Tibial nerve (tissue), 4 donors: ENCODE measurements around the gene PTPRJ. TPM values are rescaled to one million over a fixed set of nuclear protein-coding genes. Genes with fewer than 3 reads are reported as not detected.

Experiments
- DNase-seq, 2 donors: peaks; one replicate each; pipeline ENCODE4 v3.0.0-alpha.2; 2019; ENCODE audit warnings: low spot score in 2 of 2
- H3K27ac ChIP-seq, 4 donors: fragments of 200-600 bp; sonication (generic) in 3 of 4; one replicate each; pipeline ENCODE4 v1.5.1; 2017 to 2019; ENCODE audit warnings: mild to moderate bottlenecking in 1 of 4
- H3K27me3 ChIP-seq, 2 donors: fragments of 200-600 bp; sonication (generic) in 1 of 2; one replicate each; pipeline versions ENCODE4 v1.5.1 to v1.6.0; 2017 to 2019
- H3K36me3 ChIP-seq, 3 donors: fragments of 200-600 bp; sonication (generic); one replicate each; pipeline ENCODE4 v1.5.1; 2018 to 2019
- H3K4me1 ChIP-seq, 4 donors: fragments of 200-600 bp; sonication (generic) in 3 of 4; one replicate each; pipeline ENCODE4 v1.5.1; 2017 to 2019
- H3K4me3 ChIP-seq, 4 donors: fragments of 200-600 bp; sonication (generic) in 3 of 4; one replicate each; pipeline ENCODE4 v1.5.1; 2017 to 2019; ENCODE audit warnings: mild to moderate bottlenecking in 1 of 4, moderate library complexity in 1 of 4
- H3K9me3 ChIP-seq, 4 donors: fragments of 200-600 bp; sonication (generic) in 3 of 4; one replicate each; pipeline ENCODE4 v1.5.1; 2017 to 2019
- EP300 ChIP-seq, 2 donors: sonication (generic); formaldehyde crosslinking; IDR thresholded peaks; one replicate each; pipeline ENCODE4 v1.6.1; 2017; ENCODE audit warnings: antibody characterized with exemption in 2 of 2, mild to moderate bottlenecking in 1 of 2
- POLR2A ChIP-seq, 2 donors: fragments of 450-650 bp; IDR thresholded peaks; one replicate each; pipeline ENCODE4 v1.6.1; 2017; ENCODE audit warnings: antibody characterized with exemption in 2 of 2, mild to moderate bottlenecking in 2 of 2, moderate library complexity in 2 of 2
- WGBS, 2 donors: methylation state at CpG; one replicate each; pipeline ENCODE4 v1.1.5; 2018; 5-methylcytosine and 5-hydroxymethylcytosine counted together
- total RNA-seq, 4 donors: library from RNA; depleted of rRNA; stranded (reverse); fragments of >200 nt; gene quantifications; one replicate each; pipeline ENCODE4 v1.1.0, GENCODE V29; 2016
- TF ChIP-seq, protein P1 (sequence below), 5 experiments: fragments of 200-600 bp in 3 of 5; fragments of 450-650 bp in 2 of 5; sonication (generic) in 3 of 5; IDR thresholded peaks; one replicate each; pipeline ENCODE4 v1.5.1; 2016 to 2019; ENCODE audit warnings: antibody characterized with exemption in 5 of 5, mild to moderate bottlenecking in 3 of 5, moderate library complexity in 2 of 5

Gene PTPRJ
- total RNA-seq, 4 donors from 2014 or later, result 20.5 to 24.3 (median 22.3) TPM

DNA sequence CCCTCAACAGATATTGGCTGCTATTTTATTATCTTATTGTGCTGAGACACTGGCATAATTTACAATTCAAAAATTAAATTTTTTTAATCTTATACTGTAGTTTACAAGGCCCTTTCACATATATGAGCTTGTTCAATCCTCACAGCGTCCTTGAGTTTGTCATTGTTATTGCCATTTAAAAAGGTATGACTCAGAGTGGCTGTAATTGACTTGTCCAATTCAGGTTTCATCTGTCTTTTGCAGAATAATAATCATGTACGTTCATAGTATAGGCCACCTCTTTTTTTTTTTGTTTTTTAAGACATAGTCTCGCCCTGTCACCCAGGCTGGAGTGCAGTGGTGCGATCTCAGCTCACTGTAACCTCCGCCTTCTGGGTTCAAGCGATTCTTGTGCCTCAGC lies 11.5 kb downstream of the PTPRJ start:
- DNase-seq, result no peak
- Histone ChIP-seq H3K4me3 (no peak overlapping the region), H3K4me1 (peaks cover 0 to 56% (median 25%) of the 10 kb centered on the region in 4 donors), H3K36me3 (no peaks in the 10 kb centered on the region), H3K27me3 (no peaks in the 10 kb centered on the region), H3K27ac (no peak overlapping the region), H3K9me3 (no peaks in the 10 kb centered on the region)
- TF ChIP-seq EP300 (IDR thresholded peaks at IDR 0.05), result no peak
- 89 to 91% methylated on average over 6 of the region's 6 CpGs for whole genome bisulfite sequencing, 2 donors

DNA sequence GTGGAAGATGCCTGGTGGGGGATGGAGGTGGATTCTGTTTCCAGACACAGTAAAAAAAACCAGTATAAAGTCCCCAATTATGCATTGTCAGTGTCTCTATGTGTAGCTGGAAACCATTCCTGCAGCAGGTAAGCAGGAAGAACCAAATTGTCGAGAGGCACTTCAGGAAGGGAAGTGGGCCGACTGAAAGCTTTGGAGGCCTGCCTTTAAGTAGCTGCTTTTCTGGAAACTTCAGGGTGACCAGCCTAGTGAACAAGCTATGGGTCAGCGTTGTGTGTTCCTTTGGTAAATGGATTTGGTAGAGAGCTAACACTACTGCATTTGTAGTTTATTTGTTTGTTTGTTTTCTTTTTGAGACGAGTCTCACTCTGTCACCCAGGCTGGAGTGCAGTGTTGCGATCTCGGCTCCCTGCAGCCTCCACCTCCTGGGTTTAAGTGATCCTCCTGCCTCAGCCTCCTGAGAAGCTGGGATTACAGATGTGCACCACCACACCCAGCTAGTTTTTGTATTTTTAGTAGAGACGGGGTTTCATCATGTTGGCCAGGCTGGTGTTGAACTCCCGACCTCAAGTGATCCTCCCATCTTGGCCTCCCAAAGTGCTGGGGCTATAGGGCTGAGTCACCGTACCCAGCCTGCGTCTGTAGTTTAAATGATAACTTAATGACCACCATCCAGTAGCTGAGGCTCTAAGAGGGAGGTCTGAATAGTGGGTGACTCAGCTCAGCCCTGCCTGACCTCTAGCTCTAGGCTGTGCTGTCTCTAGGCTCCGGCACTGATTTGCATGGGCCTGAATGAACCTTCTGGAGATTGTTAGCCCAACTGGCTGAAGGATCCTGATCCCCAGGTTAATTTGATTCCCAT lies 12.8 kb downstream of the PTPRJ start:
- no peak overlapping the region for H3K27ac ChIP-seq
- TF ChIP-seq, protein P1, sequence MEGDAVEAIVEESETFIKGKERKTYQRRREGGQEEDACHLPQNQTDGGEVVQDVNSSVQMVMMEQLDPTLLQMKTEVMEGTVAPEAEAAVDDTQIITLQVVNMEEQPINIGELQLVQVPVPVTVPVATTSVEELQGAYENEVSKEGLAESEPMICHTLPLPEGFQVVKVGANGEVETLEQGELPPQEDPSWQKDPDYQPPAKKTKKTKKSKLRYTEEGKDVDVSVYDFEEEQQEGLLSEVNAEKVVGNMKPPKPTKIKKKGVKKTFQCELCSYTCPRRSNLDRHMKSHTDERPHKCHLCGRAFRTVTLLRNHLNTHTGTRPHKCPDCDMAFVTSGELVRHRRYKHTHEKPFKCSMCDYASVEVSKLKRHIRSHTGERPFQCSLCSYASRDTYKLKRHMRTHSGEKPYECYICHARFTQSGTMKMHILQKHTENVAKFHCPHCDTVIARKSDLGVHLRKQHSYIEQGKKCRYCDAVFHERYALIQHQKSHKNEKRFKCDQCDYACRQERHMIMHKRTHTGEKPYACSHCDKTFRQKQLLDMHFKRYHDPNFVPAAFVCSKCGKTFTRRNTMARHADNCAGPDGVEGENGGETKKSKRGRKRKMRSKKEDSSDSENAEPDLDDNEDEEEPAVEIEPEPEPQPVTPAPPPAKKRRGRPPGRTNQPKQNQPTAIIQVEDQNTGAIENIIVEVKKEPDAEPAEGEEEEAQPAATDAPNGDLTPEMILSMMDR (IDR thresholded peaks at IDR 0.05), result no peak
- TF ChIP-seq EP300 (IDR thresholded peaks at IDR 0.05), result no peak
- TF ChIP-seq POLR2A (IDR thresholded peaks at IDR 0.05), result no peak
- no peaks in the 10 kb centered on the region for H3K9me3 ChIP-seq
- 60 to 68% methylated on average over 11 of the region's 11 CpGs for WGBS, 2 donors
- H3K36me3 ChIP-seq, result no peaks in the 10 kb centered on the region
- no peak for DNase-seq
- no peak overlapping the region for H3K4me3 ChIP-seq
- H3K27me3 ChIP-seq, result no peaks in the 10 kb centered on the region
- peaks cover 0 to 56% (median 19%) of the 10 kb centered on the region in 4 donors for H3K4me1 ChIP-seq

GRCh38 chr11:47994417-47994816 lies 14.1 kb downstream of the PTPRJ start:
- Histone ChIP-seq H3K4me1 (peaks cover 0 to 65% (median 20%) of the 10 kb centered on the region in 4 donors), H3K36me3 (no peaks in the 10 kb centered on the region), H3K4me3 (no peak overlapping the region), H3K9me3 (no peaks in the 10 kb centered on the region), H3K27ac (no peak overlapping the region), H3K27me3 (no peaks in the 10 kb centered on the region)
- 95 to 97% methylated on average over 4 of the region's 4 CpGs for WGBS, 2 donors
- DNase-seq, result no peak
- TF ChIP-seq POLR2A (IDR thresholded peaks at IDR 0.05), result no peak

DNA sequence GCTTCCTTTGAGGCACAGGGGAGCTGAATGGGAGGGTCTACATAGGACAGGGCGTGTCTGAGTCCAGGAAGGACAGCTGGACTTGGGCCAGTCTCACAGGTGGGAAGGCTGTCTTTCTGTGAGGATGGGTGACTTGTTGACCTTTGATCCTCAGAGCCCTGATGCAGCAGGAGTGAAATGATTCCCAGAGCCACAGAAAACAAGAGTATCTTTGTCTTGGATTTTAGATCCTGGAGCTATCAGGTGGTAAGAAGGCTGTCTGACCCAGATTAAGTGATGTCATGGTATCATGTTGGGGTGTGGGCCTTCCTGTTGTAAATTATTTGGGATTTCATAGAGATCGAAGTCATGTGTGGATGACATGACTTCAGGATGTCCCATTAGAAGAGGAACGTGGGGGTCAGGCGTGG lies 15.0 kb downstream of the PTPRJ start:
- 85 to 87% methylated on average over 4 of the region's 4 CpGs for WGBS, 2 donors
- TF ChIP-seq, protein P1 (IDR thresholded peaks at IDR 0.05), result no peak
- TF ChIP-seq POLR2A (IDR thresholded peaks at IDR 0.05) (no peak), EP300 (IDR thresholded peaks at IDR 0.05) (no peak)
- no peak overlapping the region for H3K27ac ChIP-seq
- H3K4me1 ChIP-seq, result peaks cover 0 to 65% (median 23%) of the 10 kb centered on the region in 4 donors
- no peak overlapping the region for H3K4me3 ChIP-seq
- no peaks in the 10 kb centered on the region for H3K27me3 ChIP-seq
- no peaks in the 10 kb centered on the region for H3K9me3 ChIP-seq
- DNase-seq, result no peak
- H3K36me3 ChIP-seq, result no peaks in the 10 kb centered on the region

GRCh38 chr11:47997063-47998053 lies 17.0 kb downstream of the PTPRJ start:
- WGBS, 2 donors, result 77 to 78% methylated on average over 15 of the region's 15 CpGs
- no peak overlapping the region for H3K27ac ChIP-seq
- no peaks in the 10 kb centered on the region for H3K36me3 ChIP-seq
- H3K27me3 ChIP-seq, result no peaks in the 10 kb centered on the region
- no peak for DNase-seq
- peaks cover 0 to 69% (median 24%) of the 10 kb centered on the region in 4 donors for H3K4me1 ChIP-seq
- TF ChIP-seq POLR2A (IDR thresholded peaks at IDR 0.05), result no peak
- TF ChIP-seq, protein P1 (IDR thresholded peaks at IDR 0.05), result no peak
- no peak for TF ChIP-seq EP300 (IDR thresholded peaks at IDR 0.05)
- no peak overlapping the region for H3K4me3 ChIP-seq
- H3K9me3 ChIP-seq, result no peaks in the 10 kb centered on the region
